GM12878 (cell line): ENCODE measurements around the gene MBD3. TPM values are rescaled to one million over a fixed set of nuclear protein-coding genes. Genes with fewer than 3 reads are reported as not detected.

Source experiments
- ATAC-seq: fragments of 200-7000 bp; cut with Tn5 transposase; 3 replicates; pipeline ENCODE4 v1.9.1; 2020; ENCODE audit warnings: mild to moderate bottlenecking, moderate library complexity
- BruUV-seq: library from RNA; stranded (reverse); fragments of 400-500 nt; replicated peaks from 2 replicates; lab custom pipeline; 2021; lab: Mats Ljungman, UMichigan
- CTCF ChIA-PET: fragments of 300-600 bp; sonication (Branson Sonifier 250); formaldehyde crosslinking; extraction: SDS; loops from one replicate; lab custom pipeline; 2021; ENCODE audit warnings: inconsistent platforms; lab: Yijun Ruan, JAX
- POLR2A ChIA-PET: fragments of 350-600 bp; formaldehyde crosslinking; extraction: SDS; loops from one replicate; lab custom pipeline; 2021; ENCODE audit warnings: inconsistent platforms; lab: Charles Lee
- RAD21 ChIA-PET: fragments of 300-600 bp; sonication (Branson Sonifier 250); formaldehyde crosslinking; loops from one replicate; lab custom pipeline; 2023; ENCODE audit warnings: antibody characterized with exemption; ENCODE audit not compliant: unreplicated experiment; lab: Charles Lee
- SMC1A ChIA-PET: fragments of 300-600 bp; sonication (Branson Sonifier 250); formaldehyde crosslinking; loops from one replicate; lab custom pipeline; 2023; ENCODE audit not compliant: unreplicated experiment, uncharacterized antibody; lab: Charles Lee
- DNase-seq: peaks from one replicate; pipeline ENCODE4 v3.0.0-alpha.2; 2011; ENCODE audit warnings: low read depth, low spot score
- FAIRE-seq: peaks from 3 replicates; lab custom pipeline; 2011; peaks lifted over from hg19 to GRCh38; lab: Jason Lieb, UNC
- H2AFZ ChIP-seq: 2 replicates; pipeline ENCODE4 v1.6.0; 2011; ENCODE audit warnings: low read depth, low read length, control low read depth; ENCODE audit not compliant: control insufficient read depth
- H3K27ac ChIP-seq: 2 replicates; pipeline ENCODE4 v1.5.1; 2011; ENCODE audit warnings: control low read depth; ENCODE audit not compliant: control insufficient read depth, insufficient read depth
- H3K27me3 ChIP-seq, 2 experiments: replicated peaks in 1 of 2; 2 replicates each; pipeline versions ENCODE4 v1.6.0 to v1.6.1; 2011; ENCODE audit warnings: low read length in 1 of 2; ENCODE audit not compliant: control insufficient read depth in 2 of 2, insufficient read depth in 2 of 2
- H3K36me3 ChIP-seq, 2 experiments: 2 replicates each; pipeline ENCODE4 v1.5.1; 2011; ENCODE audit warnings: low read length in 1 of 2; ENCODE audit not compliant: control insufficient read depth in 2 of 2, insufficient read depth in 2 of 2
- H3K4me1 ChIP-seq: 2 replicates; pipeline ENCODE4 v1.6.1; 2011; ENCODE audit warnings: mild to moderate bottlenecking, low read length, moderate library complexity, mixed read lengths; ENCODE audit not compliant: control insufficient read depth, insufficient read depth
- H3K4me2 ChIP-seq: 2 replicates; pipeline ENCODE4 v1.6.0; 2011; ENCODE audit warnings: control low read depth; ENCODE audit not compliant: control insufficient read depth, insufficient read depth
- H3K4me3 ChIP-seq: fragments of 200-600 bp; sonication (generic); 2 replicates; pipeline ENCODE4 v1.5.1; 2016
- H3K79me2 ChIP-seq: 2 replicates; pipeline ENCODE4 v1.6.0; 2011; ENCODE audit warnings: low read length; ENCODE audit not compliant: control insufficient read depth, insufficient read depth
- H3K9ac ChIP-seq: 2 replicates; pipeline ENCODE4 v1.8.0; 2011; ENCODE audit warnings: low read length, control low read depth, mixed read lengths; ENCODE audit not compliant: control insufficient read depth, insufficient read depth
- H3K9me3 ChIP-seq: replicated peaks from 3 replicates; pipeline ENCODE4 v1.5.1; 2011; ENCODE audit warnings: mild to moderate bottlenecking, low read length; ENCODE audit not compliant: control insufficient read depth, insufficient read depth
- H4K20me1 ChIP-seq: 2 replicates; pipeline ENCODE4 v1.6.0; 2011; ENCODE audit not compliant: control insufficient read depth, insufficient read depth
- CHD4 ChIP-seq: fragments of 200-600 bp; sonication (generic); IDR thresholded peaks from 2 replicates; pipeline ENCODE4 v1.6.1; 2016; ENCODE audit warnings: mild to moderate bottlenecking
- HCFC1 ChIP-seq: fragments of 150-350 bp; IDR thresholded peaks from 2 replicates; pipeline ENCODE4 v1.6.1; 2014; ENCODE audit warnings: low read length
- HDAC2 ChIP-seq: fragments of 200-600 bp; sonication (generic); IDR thresholded peaks from 2 replicates; pipeline ENCODE4 v1.6.1; 2017
- NFYB ChIP-seq: IDR thresholded peaks from 2 replicates; pipeline ENCODE4 v1.6.1; 2011; ENCODE audit warnings: low read depth, mild to moderate bottlenecking, low read length, improper control_type of control experiment, moderate library complexity; ENCODE audit not compliant: insufficient read depth
- SREBF1 ChIP-seq: IDR thresholded peaks from 2 replicates; pipeline ENCODE4 v1.6.1; 2012; ENCODE audit warnings: mild to moderate bottlenecking, low read length
- SREBF2 ChIP-seq: IDR thresholded peaks from 2 replicates; pipeline ENCODE4 v1.6.1; 2012; ENCODE audit warnings: mild to moderate bottlenecking, low read length
- ZNF217 ChIP-seq: fragments of 450-650 bp; IDR thresholded peaks from 2 replicates; pipeline ENCODE4 v1.6.1; 2017; ENCODE audit warnings: antibody characterized with exemption, mild to moderate bottlenecking
- WGBS: methylation state at CpG from one replicate; pipeline ENCODE4 v1.1.6; 2016; ENCODE audit warnings: low lambda C conversion rate; ENCODE audit not compliant: insufficient replicate concordance, insufficient coverage; ENCODE audit errors: missing lambda C conversion rate; 5-methylcytosine and 5-hydroxymethylcytosine counted together
- in situ Hi-C: fragments of 300-500 bp; cut with MboI; formaldehyde crosslinking; loops from 9 replicates; pipeline ENCODE4 v1.14.3; 2018; ENCODE audit warnings: mixed read lengths
- intact Hi-C: fragments of 100-400 bp; cut with micrococcal nuclease; formaldehyde crosslinking; loops from one replicate; pipeline ENCODE4 v1.14.2; 2022; ENCODE audit not compliant: unreplicated experiment
- polyA plus RNA-seq, 11 experiments: library from polyadenylated mRNA; depleted of rRNA in 4 of 11; unstranded in 6 of 11; stranded (reverse) in 5 of 11; fragments of >200 nt; fragmentation: Nextera tagmentation in 4 of 11; fragmentation: Illumina TruSeq in 1 of 11; extraction: Ambion mirVana in 4 of 11; extraction: Trizol in 1 of 11; gene quantifications; 1 replicate in 1 of 11; 2 replicates in 10 of 11; pipeline versions ENCODE4 v1.2.1 to v1.2.3, GENCODE V29; 2011 to 2016; ENCODE audit warnings: inconsistent platforms in 2 of 11, missing spikeins in 2 of 11, low read depth in 1 of 11
- total RNA-seq, 4 experiments: library from RNA; depleted of rRNA in 3 of 4; stranded (reverse); fragments of >200 nt in 3 of 4; fragmentation: Illumina TruSeq in 1 of 4; extraction: Trizol in 1 of 4; gene quantifications; 2 replicates each; pipeline versions ENCODE4 v1.2.1 to v1.2.3, GENCODE V29; 2013 to 2021
- TF ChIP-seq, protein P1 (sequence below): IDR thresholded peaks from 2 replicates; pipeline ENCODE4 v1.6.1; 2011; ENCODE audit warnings: mild to moderate bottlenecking, low read depth, low read length, moderate library complexity; ENCODE audit not compliant: insufficient replicate concordance

The MBD3 gene
- total and polyA plus RNA-seq, 10 of the 15 experiments (the other 5 are each of a cell fraction or from before 2014, with no cell fraction given) = 0.13 to 107 (median 21.9) TPM

DNA sequence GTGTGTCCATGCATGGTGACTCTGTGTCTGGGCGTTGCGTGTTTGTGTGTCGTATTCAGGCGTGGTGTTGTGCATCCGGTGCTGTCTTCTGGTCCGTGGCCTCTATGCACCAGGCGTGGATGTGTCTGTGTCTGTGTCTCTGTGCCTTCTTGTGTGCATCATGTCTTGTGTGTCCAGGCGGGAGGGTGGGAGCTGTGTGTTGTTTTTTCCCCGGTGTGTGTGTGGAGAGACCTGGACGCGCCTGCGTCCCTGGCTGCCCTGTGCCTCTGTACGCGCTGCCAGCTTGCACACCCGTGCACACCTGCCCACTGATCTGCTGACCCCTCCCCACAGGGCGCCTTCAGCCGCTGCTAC, 67.7 kb downstream of the MBD3 start:
- H3K27ac ChIP-seq = no peak overlapping the region
- peaks cover 0 to 2% of the 10 kb centered on the region in 2 experiments; a peak in 3 of 4 replicates for H3K27me3 ChIP-seq
- intact Hi-C loops (no loop called here), in situ Hi-C loops (no loop called here)
- no peaks in the 10 kb centered on the region for H3K79me2 ChIP-seq
- CTCF ChIA-PET = no interaction called here
- DNase-seq = no peak
- no peak for FAIRE-seq
- no peaks in the 10 kb centered on the region for H3K4me1 ChIP-seq
- SMC1A ChIA-PET = no interaction called here
- H3K9ac ChIP-seq = no peak overlapping the region
- POLR2A ChIA-PET = no interaction called here
- no peak overlapping the region for H3K4me2 ChIP-seq
- no peaks in the 10 kb centered on the region for H3K9me3 ChIP-seq
- ATAC-seq = no peak
- BruUV-seq = no TSS peak
- no peak for TF ChIP-seq HDAC2
- TF ChIP-seq NFYB = no peak
- TF ChIP-seq SREBF2 = no peak
- TF ChIP-seq CHD4 = no peak
- no peak for TF ChIP-seq SREBF1
- no peak for TF ChIP-seq HCFC1
- TF ChIP-seq, protein P1, sequence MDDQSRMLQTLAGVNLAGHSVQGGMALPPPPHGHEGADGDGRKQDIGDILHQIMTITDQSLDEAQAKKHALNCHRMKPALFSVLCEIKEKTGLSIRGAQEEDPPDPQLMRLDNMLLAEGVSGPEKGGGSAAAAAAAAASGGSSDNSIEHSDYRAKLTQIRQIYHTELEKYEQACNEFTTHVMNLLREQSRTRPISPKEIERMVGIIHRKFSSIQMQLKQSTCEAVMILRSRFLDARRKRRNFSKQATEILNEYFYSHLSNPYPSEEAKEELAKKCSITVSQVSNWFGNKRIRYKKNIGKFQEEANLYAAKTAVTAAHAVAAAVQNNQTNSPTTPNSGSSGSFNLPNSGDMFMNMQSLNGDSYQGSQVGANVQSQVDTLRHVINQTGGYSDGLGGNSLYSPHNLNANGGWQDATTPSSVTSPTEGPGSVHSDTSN = no peak
- no peak for TF ChIP-seq ZNF217
- H2AFZ ChIP-seq = no peak overlapping the region
- H4K20me1 ChIP-seq = no peaks in the 10 kb centered on the region
- no peaks in the 10 kb centered on the region for H3K36me3 ChIP-seq
- WGBS = 72% methylated on average over 15 of the region's 17 CpGs
- RAD21 ChIA-PET = no interaction called here
- H3K4me3 ChIP-seq = no peak overlapping the region
